Medulla oblongata (tissue), 1 donor: ENCODE data around the gene TRIM49C.
"Not testable (repeated sequence)": the region's sequence is repeated elsewhere in the genome, so short reads cannot be mapped to it uniquely, and the experiment has no call there.

ENCODE experiments used
- DNase-seq: peaks from one replicate; pipeline ENCODE4 v3.0.0-alpha.2; 2015; ENCODE audit errors: extremely low spot score

TRIM49C gene

GRCh38 chr11:90030806-90031205, at the start of gene TRIM49C:
TSS of gene TRIM49C (plus strand) at chr11:90031106. CDS start at chr11:90035212, 4,106 bp downstream.
- DNase-seq: not testable (repeated sequence)

- DNase-seq: not testable (repeated sequence)
These were observed 6.7 kb upstream of the TRIM49C start for GRCh38 chr11:90024184-90024583.

- DNase-seq: not testable (repeated sequence)
These were observed 20.8 kb downstream of the TRIM49C start for GRCh38 chr11:90051591-90052209.

- DNase-seq: not testable (repeated sequence)
These were observed 21.4 kb downstream of the TRIM49C start for GRCh38 chr11:90052311-90052710.

- DNase-seq: not testable (repeated sequence)
These were observed 22.6 kb downstream of the TRIM49C start for GRCh38 chr11:90053545-90053944.

- not testable (repeated sequence) for DNase-seq
These were observed 54.7 kb downstream of the TRIM49C start, which contains the start of gene UBTFL1 for GRCh38 chr11:90085650-90086049. TSS of gene UBTFL1 (plus strand) at chr11:90085950. CDS start at chr11:90085950, 0 bp downstream.

- DNase-seq: not testable (repeated sequence)
These were observed 57.8 kb downstream of the TRIM49C start for GRCh38 chr11:90088731-90089130.
